Gastrocnemius medialis (tissue), 4 donors: ENCODE data around the gene GABRG3.

Source experiments
- POLR2A ChIP-seq, 2 donors: fragments of 450-650 bp; IDR thresholded peaks; one replicate each; pipeline ENCODE4 v1.6.1; 2017; ENCODE audit warnings: antibody characterized with exemption in 2 of 2, mild to moderate bottlenecking in 2 of 2, moderate library complexity in 2 of 2
- TF ChIP-seq, protein P1 (sequence below), 5 experiments: fragments of 450-650 bp in 3 of 5; fragments of 200-600 bp in 2 of 5; sonication (generic) in 2 of 5; IDR thresholded peaks in 4 of 5; conservative IDR thresholded peaks in 1 of 5; 1 replicate in 4 of 5; 2 replicates in 1 of 5; pipeline ENCODE4 v1.5.1; 2016 to 2019; ENCODE audit warnings: antibody characterized with exemption in 5 of 5, mild to moderate bottlenecking in 3 of 5, moderate library complexity in 3 of 5

DNA sequence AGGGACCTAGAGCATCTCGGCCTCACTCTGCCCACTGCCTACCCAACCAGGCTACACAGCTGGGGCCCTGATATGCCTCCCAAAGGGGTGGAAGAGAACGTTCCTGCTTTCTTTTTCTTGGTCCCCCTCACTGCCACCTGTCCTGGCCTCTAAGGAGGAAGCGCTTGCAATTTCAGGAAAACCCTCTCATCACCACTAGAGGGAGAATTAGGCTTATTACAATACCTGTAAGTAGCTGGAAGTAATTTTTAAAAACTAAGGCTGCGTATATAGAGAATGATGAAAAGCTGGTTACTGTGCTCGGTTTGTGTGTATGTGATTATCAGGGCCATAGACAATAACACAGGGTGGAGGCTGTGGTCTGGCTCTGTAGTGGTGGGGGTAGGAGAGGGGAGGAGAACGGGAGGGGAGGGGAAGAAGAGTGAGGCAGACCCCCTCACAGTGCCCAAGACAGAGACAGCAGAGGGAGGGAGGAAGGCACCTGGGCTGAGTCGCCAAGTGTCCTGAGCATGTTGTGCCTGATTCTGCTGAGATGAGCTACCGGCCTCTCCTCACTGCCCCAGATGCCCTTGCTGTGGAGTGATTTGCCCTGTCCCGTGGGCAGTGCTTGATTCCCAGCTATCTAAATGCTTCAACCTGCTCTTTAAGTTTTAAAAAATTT is 3.3 kb downstream of the GABRG3 start:
- TF ChIP-seq, protein P1, sequence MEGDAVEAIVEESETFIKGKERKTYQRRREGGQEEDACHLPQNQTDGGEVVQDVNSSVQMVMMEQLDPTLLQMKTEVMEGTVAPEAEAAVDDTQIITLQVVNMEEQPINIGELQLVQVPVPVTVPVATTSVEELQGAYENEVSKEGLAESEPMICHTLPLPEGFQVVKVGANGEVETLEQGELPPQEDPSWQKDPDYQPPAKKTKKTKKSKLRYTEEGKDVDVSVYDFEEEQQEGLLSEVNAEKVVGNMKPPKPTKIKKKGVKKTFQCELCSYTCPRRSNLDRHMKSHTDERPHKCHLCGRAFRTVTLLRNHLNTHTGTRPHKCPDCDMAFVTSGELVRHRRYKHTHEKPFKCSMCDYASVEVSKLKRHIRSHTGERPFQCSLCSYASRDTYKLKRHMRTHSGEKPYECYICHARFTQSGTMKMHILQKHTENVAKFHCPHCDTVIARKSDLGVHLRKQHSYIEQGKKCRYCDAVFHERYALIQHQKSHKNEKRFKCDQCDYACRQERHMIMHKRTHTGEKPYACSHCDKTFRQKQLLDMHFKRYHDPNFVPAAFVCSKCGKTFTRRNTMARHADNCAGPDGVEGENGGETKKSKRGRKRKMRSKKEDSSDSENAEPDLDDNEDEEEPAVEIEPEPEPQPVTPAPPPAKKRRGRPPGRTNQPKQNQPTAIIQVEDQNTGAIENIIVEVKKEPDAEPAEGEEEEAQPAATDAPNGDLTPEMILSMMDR (IDR thresholded peaks at IDR 0.05 in 4 of 5, conservative IDR thresholded peaks at IDR 0.05 in 1 of 5) = no peak
- no peak for TF ChIP-seq POLR2A (IDR thresholded peaks at IDR 0.05)
